ENCODE results near the gene XNDC1N. TPM values are rescaled to one million over a fixed set of nuclear protein-coding genes. Genes with fewer than 3 reads are reported as not detected.

The XNDC1N gene
- 1 to 10 TPM; 1.6 to 8.6 (median 6.5) TPM for total RNA-seq

- intact Hi-C loops (cut with DNase I; ENCODE audit: low total_unique reads) = no loop called here
- H3K4me3 ChIP-seq (ENCODE audit: low read depth, poor library complexity, severe bottlenecking) = peak within 1 kb of the TSS; percentile 73
- 0 to 1% methylated on average over 40 of the region's 40 CpGs for WGBS, 2 donors
- DNase-seq (ENCODE audit: low spot score in 2 of 2) = peak; percentile 67 to 89
- TF ChIP-seq, protein P1, sequence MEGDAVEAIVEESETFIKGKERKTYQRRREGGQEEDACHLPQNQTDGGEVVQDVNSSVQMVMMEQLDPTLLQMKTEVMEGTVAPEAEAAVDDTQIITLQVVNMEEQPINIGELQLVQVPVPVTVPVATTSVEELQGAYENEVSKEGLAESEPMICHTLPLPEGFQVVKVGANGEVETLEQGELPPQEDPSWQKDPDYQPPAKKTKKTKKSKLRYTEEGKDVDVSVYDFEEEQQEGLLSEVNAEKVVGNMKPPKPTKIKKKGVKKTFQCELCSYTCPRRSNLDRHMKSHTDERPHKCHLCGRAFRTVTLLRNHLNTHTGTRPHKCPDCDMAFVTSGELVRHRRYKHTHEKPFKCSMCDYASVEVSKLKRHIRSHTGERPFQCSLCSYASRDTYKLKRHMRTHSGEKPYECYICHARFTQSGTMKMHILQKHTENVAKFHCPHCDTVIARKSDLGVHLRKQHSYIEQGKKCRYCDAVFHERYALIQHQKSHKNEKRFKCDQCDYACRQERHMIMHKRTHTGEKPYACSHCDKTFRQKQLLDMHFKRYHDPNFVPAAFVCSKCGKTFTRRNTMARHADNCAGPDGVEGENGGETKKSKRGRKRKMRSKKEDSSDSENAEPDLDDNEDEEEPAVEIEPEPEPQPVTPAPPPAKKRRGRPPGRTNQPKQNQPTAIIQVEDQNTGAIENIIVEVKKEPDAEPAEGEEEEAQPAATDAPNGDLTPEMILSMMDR (IDR thresholded peaks at IDR 0.05) = no peak
- no peak for TF ChIP-seq POLR2A (IDR thresholded peaks at IDR 0.05)
Observed at GRCh38 chr11:71927820-71928736, at the start of gene XNDC1N. TSS of gene XNDC1N (minus strand) at chr11:71928594. CDS start at chr11:71923353, 5,241 bp downstream.

DNA sequence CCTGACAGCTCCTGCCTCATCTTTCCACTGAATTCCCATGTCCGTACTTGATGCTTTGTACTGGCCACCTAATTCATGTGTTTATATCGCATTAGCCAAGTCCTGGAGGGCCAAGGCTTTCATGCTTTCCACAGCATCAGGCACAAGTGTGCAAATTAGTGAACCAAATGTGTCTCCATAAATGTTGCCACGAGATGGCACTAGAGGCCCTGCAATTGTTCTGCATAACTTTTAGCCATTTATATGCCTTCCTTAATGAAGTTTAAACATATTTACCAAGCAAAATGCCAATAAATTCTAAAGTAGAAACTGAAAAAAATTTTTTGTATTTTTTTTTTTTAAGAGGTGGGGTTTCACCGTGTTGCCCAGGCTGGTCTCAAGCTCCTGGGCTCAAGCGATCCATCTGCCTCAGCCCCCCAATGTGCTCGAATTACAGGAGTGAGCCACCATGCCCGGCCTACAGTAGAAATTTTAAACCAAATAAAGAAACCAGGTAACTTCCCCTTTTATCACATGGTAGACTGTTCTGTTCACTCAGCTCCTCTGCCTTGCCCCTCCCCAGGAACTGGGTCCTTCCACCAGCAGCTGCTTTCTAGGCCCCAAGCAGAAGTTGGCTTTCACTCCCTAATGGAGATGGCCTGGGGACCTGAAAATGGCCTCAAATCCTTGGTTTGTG, 49.5 kb upstream of the XNDC1N start:
- intact Hi-C loops (cut with DNase I; ENCODE audit: low total_unique reads) = loop anchor here (5.0 kb wide), 1 partner anchor 449 kb away; no protein-coding TSS in a partner anchor
- no peak overlapping the region for H3K4me3 ChIP-seq (ENCODE audit: low read depth, poor library complexity, severe bottlenecking)
- no peak for TF ChIP-seq POLR2A (IDR thresholded peaks at IDR 0.05)
- TF ChIP-seq, protein P1 (IDR thresholded peaks at IDR 0.05) = no peak
- WGBS, 2 donors = 50 to 53% methylated on average over 7 of the region's 7 CpGs
- peak in 1 of 2 donors; percentile 52 for DNase-seq (ENCODE audit: low spot score in 2 of 2)

DNA sequence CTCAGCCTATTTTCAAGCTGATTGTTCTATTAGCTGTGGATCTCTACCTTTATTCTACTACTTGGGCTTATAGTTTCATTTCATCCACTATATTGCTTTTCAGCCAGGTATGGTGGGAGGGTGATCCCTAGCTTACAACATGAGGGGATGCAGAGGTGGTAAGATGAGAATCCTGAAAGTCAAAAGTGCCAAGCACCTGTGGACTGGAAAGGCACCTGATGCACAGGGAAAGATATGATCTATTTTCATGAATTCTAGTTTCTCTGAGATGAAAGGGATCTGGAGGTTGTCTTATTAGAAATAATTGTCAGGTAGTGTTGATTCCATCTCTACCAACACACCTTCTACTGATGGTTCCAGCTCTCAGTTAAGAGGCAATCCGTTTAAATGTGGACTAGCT, 48.7 kb upstream of the XNDC1N start:
- intact Hi-C loops (cut with DNase I; ENCODE audit: low total_unique reads) = loop anchor here (5.0 kb wide), 1 partner anchor 450 kb away; no protein-coding TSS in a partner anchor

DNA sequence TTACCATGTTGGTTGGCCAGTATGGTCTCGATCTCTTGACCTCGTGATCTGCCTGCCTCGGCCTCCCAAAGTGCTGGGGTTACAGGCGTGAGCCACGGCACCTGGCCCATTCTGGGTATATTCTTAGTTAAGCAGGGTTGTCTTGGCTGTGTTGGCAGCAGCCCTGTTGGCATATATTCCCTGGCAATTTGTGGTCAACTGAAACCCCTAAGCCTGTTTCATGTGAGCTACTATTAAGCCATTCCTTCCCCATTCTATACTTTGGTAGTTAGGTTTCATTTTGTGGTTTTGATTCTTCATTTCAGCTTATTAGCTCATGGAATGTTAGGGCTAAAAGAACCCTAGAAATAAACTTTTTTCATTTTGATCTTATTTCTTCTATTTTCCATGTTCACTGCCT, 48.2 kb upstream of the XNDC1N start:
- no peak for DNase-seq (ENCODE audit: low spot score in 2 of 2)
- TF ChIP-seq POLR2A (IDR thresholded peaks at IDR 0.05) = no peak
- TF ChIP-seq, protein P1 (IDR thresholded peaks at IDR 0.05) = no peak
- no peak overlapping the region for H3K4me3 ChIP-seq (ENCODE audit: low read depth, poor library complexity, severe bottlenecking)
- intact Hi-C loops (cut with DNase I; ENCODE audit: low total_unique reads) = loop anchor here (5.0 kb wide), 1 partner anchor 451 kb away; no protein-coding TSS in a partner anchor
- WGBS, 2 donors = 87 to 94% methylated on average over 5 of the region's 5 CpGs

More for the DNA sequence above, 48.7 kb upstream of the XNDC1N start:
- TF ChIP-seq, protein P1 (IDR thresholded peaks at IDR 0.05) = no peak
- TF ChIP-seq POLR2A (IDR thresholded peaks at IDR 0.05) = no peak
- WGBS, 2 donors = 55 to 63% methylated on average over 1 of the region's 1 CpG
- DNase-seq (ENCODE audit: low spot score in 2 of 2) = no peak
- H3K4me3 ChIP-seq (ENCODE audit: low read depth, poor library complexity, severe bottlenecking) = no peak overlapping the region

DNA sequence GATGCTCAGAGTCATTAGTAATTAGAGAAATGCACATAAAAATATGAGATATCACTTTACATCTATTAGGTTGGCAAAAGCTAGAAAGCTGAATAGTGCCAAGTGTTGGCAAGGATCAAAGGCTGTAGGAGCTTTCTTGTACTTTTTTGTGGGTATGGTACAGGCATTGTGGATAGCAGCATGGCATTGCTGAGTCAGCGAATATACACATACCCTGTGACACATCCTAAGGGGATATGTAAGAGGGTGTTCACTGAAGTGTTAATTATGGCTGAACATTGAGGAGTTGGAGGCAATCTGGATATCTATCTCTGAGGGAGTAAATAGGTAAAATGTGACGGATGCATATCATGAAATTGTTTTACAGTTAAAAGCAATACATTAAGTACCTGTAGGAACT, 43.3 kb upstream of the XNDC1N start:
- intact Hi-C loops (cut with DNase I; ENCODE audit: low total_unique reads) = no loop called here
- DNase-seq (ENCODE audit: low spot score in 2 of 2) = no peak
- TF ChIP-seq, protein P1 (IDR thresholded peaks at IDR 0.05) = no peak
- no peak for TF ChIP-seq POLR2A (IDR thresholded peaks at IDR 0.05)
- no peak overlapping the region for H3K4me3 ChIP-seq (ENCODE audit: low read depth, poor library complexity, severe bottlenecking)
- WGBS, 2 donors = 92 to 96% methylated on average over 2 of the region's 2 CpGs

All from lower leg skin (tissue), 4 donors.